ENCODE results near the gene TNNT1.

TNNT1 gene, protein sequence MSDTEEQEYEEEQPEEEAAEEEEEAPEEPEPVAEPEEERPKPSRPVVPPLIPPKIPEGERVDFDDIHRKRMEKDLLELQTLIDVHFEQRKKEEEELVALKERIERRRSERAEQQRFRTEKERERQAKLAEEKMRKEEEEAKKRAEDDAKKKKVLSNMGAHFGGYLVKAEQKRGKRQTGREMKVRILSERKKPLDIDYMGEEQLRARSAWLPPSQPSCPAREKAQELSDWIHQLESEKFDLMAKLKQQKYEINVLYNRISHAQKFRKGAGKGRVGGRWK

DNA sequence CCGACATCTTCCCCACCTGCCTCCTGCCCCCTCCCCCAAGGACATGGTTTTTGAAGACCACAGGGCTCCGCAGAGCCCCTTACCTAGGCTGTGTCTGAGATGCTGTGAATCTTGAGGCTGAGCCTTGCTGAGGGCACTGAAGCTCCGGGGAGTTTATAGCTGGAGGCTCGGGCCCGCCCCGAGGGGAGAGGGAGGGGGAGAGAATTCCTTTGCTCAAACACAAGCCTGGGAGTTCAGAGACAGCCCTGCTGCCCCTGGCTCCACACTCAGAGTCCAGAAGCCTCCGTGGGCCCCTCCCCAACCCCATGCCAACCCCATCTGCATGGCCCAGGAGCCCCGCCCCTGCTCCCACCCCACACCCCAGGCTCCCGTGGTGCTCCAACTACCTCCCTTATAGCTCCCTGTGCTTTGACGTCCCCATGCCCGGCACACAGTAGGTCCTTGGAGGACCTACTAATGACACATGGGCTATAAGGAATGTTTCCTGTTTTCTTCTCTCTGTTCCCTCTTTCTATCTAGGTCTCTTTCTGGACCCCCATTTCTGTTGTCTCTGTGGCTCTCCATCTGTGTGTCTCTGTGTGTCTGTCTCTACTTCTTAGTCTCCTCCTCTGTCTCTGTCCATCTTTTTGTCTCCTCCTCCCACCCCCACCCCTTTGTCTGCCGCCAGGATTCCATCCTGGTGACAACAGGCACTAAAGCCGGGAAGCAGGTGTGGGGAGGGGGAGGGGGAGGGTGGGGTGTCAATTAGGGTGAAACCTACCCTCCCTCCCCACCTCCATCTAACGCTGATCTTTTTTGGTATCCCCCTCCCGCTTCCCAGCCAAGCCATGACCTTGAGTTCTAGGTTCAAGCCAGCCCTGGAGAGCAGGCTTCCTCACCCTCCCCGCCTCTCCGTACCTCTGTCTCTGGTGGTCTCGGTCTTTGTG is at the start of gene TNNT1:
Gene TNNT1, minus strand, starts transcription at position 129 of the 926 bp plus-strand sequence. CDS start 2,049 bp downstream, outside the sequence.
- no peak for DNase-seq (ENCODE audit: low read depth)
- TF ChIP-seq, protein P1, sequence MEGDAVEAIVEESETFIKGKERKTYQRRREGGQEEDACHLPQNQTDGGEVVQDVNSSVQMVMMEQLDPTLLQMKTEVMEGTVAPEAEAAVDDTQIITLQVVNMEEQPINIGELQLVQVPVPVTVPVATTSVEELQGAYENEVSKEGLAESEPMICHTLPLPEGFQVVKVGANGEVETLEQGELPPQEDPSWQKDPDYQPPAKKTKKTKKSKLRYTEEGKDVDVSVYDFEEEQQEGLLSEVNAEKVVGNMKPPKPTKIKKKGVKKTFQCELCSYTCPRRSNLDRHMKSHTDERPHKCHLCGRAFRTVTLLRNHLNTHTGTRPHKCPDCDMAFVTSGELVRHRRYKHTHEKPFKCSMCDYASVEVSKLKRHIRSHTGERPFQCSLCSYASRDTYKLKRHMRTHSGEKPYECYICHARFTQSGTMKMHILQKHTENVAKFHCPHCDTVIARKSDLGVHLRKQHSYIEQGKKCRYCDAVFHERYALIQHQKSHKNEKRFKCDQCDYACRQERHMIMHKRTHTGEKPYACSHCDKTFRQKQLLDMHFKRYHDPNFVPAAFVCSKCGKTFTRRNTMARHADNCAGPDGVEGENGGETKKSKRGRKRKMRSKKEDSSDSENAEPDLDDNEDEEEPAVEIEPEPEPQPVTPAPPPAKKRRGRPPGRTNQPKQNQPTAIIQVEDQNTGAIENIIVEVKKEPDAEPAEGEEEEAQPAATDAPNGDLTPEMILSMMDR (conservative IDR thresholded peaks at IDR 0.05; ENCODE audit: low read length): no peak
- H3K4me3 ChIP-seq (ENCODE audit: low read length): no peak within 1 kb of the TSS

DNA sequence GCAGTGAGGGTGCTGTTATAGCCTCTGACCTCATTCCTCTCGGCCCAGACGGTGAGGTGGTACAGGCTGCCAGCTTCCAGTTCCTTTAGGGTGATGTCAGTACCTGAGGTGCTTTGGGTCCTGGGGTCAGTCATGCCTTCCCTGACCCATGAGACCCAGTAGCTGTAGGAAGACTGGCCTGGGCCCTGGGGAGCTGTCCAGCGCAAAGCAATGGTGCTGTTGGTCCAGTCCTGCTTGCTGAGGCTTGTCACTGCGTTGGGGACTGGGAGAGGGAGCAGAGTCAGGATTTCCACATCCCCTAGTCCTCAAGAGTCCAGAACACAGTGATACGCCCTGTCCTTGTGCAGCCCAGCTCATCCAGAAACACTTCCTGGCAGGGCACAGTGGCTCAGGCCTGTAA is 49.6 kb upstream of the TNNT1 start:
- TF ChIP-seq, protein P1 (conservative IDR thresholded peaks at IDR 0.05; ENCODE audit: low read length): no peak
- H3K4me3 ChIP-seq (ENCODE audit: low read length): no peak overlapping the region
- DNase-seq (ENCODE audit: low read depth): no peak

DNA sequence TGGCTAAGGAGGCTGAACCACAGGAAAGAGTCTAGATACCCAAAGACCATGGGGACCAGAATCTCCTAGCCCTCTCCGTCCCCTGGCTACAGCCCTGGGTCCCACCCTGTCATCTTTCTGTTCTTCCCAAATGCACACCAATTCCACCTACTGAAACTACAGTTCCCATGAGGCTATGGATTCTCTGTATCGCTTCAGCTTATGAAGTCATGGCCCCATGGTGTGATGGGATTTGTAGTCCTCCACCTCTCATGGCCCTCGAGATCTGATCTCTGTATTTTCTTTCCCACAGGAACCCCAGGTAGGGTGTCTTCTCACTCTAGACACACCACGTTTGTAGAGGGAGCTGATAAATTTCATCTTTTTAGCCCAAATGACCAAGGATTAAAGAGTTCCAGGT is 48.5 kb upstream of the TNNT1 start:
- no peak for DNase-seq (ENCODE audit: low read depth)
- H3K4me3 ChIP-seq (ENCODE audit: low read length): no peak overlapping the region
- TF ChIP-seq, protein P1 (conservative IDR thresholded peaks at IDR 0.05; ENCODE audit: low read length): no peak

DNA sequence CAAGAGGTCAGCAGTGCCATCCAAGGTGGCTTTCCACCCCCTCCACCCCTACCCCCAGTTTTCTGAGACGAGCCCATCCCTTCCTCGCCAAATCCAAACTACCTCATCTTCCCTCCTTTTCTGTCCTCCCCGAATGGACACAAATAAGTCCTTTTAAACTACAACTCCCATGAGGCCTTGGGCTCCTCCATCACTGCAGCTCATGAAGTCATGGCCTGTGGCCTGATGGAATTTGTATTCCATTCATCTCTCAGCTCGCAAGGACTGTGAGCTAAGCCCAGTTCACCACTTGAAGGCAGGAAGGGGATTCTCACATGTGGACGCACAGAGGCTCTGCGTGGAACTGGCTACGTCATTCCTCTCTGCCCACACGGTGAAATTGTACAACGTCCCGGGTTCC is 47.8 kb upstream of the TNNT1 start:
- TF ChIP-seq, protein P1 (conservative IDR thresholded peaks at IDR 0.05; ENCODE audit: low read length): no peak
- DNase-seq (ENCODE audit: low read depth): no peak
- no peak overlapping the region for H3K4me3 ChIP-seq (ENCODE audit: low read length)

DNA sequence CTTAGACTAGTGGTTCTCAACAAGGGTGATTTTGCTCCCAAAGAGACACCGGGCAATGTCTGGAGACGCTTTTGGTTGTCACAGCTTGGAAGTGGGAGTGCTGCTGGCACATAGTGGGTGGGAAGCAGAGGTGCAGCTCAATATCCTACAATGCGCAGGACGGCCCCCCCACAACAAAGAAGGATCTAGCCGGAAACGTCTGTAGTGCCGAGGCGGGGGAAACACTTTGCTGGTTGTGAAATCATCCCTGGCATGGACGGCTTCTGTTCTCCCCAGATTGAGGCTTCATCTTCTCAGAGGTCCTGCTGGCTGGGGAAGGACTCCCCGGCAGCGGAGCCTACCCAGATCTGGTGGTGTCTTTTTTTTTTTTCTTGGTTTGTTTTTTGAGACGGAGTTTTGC is 44.5 kb upstream of the TNNT1 start:
- no peak overlapping the region for H3K4me3 ChIP-seq (ENCODE audit: low read length)
- no peak for DNase-seq (ENCODE audit: low read depth)
- TF ChIP-seq, protein P1 (conservative IDR thresholded peaks at IDR 0.05; ENCODE audit: low read length): no peak

DNA sequence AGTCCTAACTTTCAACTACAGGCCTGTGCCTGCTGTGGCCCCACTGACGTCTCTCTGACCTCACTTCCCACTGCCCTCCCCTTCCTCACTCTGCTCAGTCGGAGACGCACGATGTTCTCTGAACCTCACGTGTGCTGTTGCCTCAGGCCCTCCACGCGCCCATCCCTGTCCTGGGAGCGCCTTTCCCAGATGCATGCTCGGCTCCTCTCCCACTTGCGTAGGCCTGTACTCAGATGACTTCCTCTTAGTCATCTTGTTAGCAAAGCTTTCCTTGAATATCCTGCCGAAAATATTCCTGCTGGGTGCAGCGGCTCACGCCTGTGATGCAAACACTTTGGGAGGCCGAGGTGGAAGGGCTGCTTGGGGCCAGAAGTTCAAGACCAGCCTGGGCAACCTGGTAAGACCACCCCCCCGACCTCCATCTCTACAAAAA is 40.4 kb upstream of the TNNT1 start:
- peak; percentile 89 for DNase-seq (ENCODE audit: low read depth)
- no peak overlapping the region for H3K4me3 ChIP-seq (ENCODE audit: low read length)
- TF ChIP-seq, protein P1 (conservative IDR thresholded peaks at IDR 0.05; ENCODE audit: low read length): no peak
